ENCODE data around the gene HNRNPM. TPM values are rescaled to one million over a fixed set of nuclear protein-coding genes. Genes with fewer than 3 reads are reported as not detected.

Gene HNRNPM, protein sequence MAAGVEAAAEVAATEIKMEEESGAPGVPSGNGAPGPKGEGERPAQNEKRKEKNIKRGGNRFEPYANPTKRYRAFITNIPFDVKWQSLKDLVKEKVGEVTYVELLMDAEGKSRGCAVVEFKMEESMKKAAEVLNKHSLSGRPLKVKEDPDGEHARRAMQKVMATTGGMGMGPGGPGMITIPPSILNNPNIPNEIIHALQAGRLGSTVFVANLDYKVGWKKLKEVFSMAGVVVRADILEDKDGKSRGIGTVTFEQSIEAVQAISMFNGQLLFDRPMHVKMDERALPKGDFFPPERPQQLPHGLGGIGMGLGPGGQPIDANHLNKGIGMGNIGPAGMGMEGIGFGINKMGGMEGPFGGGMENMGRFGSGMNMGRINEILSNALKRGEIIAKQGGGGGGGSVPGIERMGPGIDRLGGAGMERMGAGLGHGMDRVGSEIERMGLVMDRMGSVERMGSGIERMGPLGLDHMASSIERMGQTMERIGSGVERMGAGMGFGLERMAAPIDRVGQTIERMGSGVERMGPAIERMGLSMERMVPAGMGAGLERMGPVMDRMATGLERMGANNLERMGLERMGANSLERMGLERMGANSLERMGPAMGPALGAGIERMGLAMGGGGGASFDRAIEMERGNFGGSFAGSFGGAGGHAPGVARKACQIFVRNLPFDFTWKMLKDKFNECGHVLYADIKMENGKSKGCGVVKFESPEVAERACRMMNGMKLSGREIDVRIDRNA
- total RNA-seq, result 44.8 and 68.2 TPM in 2 replicates

GRCh38 chr19:8444677-8445487 is at the start of gene HNRNPM:
TSS of gene HNRNPM (plus strand) at chr19:8444975. CDS start at chr19:8444999, 24 bp downstream.

DNA sequence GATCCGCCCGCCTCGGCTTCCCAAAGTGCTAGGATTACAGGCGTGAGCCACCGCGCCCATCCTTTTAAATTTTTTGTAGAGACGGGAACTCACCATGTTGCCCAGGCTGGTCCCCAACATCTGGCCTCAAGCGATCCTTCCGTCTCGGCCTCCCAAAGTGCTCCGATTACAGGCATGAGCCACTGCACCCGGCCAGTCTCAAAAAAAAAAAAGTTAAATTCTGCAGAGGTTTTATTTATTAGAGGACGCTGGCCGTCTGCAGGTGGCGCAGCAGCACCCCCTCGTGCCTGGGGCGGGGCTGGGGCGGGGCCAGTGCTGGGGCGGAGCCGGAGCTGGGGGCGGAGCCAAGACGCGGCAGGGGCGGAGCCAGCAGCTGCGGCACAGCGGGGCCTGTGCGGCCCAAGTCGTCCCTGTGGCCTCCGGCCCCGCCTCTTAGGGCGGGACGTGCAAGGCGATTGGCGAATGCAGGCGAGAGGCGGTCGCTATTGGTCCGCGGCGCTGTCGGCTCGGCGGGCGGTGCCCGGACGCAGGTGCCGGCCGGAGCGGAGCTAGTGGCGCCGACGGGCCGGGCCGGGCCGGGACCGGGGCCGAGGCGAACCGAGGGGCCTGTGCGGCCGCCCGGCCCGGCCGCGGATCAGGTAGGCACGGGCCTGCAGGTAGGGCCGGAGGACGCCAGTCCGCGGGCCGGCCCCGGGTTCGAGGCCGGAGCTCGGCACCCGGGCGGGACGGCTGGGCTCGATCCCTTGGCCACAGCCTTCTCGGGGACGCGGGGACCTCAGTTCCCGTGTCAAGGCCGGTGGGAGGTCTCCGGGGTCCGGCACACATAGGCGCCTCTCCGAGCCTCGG is 31.8 kb upstream of the HNRNPM start, which contains the start of gene MARCHF2:
MARCHF2 (plus strand) TSS at position 523 of the 846 bp plus-strand sequence. CDS start 8,536 bp downstream, outside the sequence.

GRCh38 chr19:8513687-8514504 is 69.1 kb downstream of the HNRNPM start, which contains the start of gene ZNF414:
TSS of gene ZNF414 (minus strand) at chr19:8514167. CDS start at chr19:8514046, 121 bp downstream.

Other genes with a start within 250 kb of the HNRNPM start
- 11.0 and 19.0 TPM in 2 replicates for gene CERS4, start 235.6 kb upstream of the HNRNPM start, total RNA-seq
- gene CD320, start 136.6 kb upstream of the HNRNPM start, total RNA-seq, result 49.6 and 52.1 TPM in 2 replicates
- gene NDUFA7, start 123.6 kb upstream of the HNRNPM start, total RNA-seq, result 6.8 and 8.0 TPM in 2 replicates
- gene RPS28, start 123.5 kb upstream of the HNRNPM start, total RNA-seq, result 200 and 362 TPM in 2 replicates
- gene KANK3, start 101.7 kb upstream of the HNRNPM start, total RNA-seq, result 0.18 TPM in 1 of 2 replicates, not detected in the other
- gene ANGPTL4, start 80.8 kb upstream of the HNRNPM start, total RNA-seq, result 8.6 and 13.4 TPM in 2 replicates
- 37.1 and 73.7 TPM in 2 replicates for gene RAB11B, start 54.6 kb upstream of the HNRNPM start, total RNA-seq
- gene MARCHF2, start 31.7 kb upstream of the HNRNPM start, total RNA-seq, result 64.3 and 76.9 TPM in 2 replicates
- gene PRAM1, start 57.7 kb downstream of the HNRNPM start, total RNA-seq, result not detected in 2 replicates
- gene ZNF414, start 69.2 kb downstream of the HNRNPM start, total RNA-seq, result 7.6 and 9.5 TPM in 2 replicates
- under 0.01 and 0.05 TPM in 2 replicates for gene MYO1F, start 132.5 kb downstream of the HNRNPM start, total RNA-seq
- gene ADAMTS10, start 165.7 kb downstream of the HNRNPM start, total RNA-seq, result 11.9 and 21.7 TPM in 2 replicates
- not detected in 2 replicates for gene NFILZ, start 185.7 kb downstream of the HNRNPM start, total RNA-seq

Data from smooth muscle cell of the umbilical artery (primary cell).